HepG2 (cell line): ENCODE data around the gene ZNF747. TPM values are rescaled to one million over a fixed set of nuclear protein-coding genes. Genes with fewer than 3 reads are reported as not detected.

ENCODE experiments used
- FOXA1 ChIP-seq, 2 experiments: fragments of 450-650 bp in 1 of 2; sonication (generic) in 1 of 2; formaldehyde crosslinking in 1 of 2; IDR thresholded peaks; 2 replicates each; pipeline versions ENCODE4 v1.4.0 to v1.6.1; 2016 to 2020; ENCODE audit warnings: missing genetic modification reagents in 1 of 2
- GTF2F1 ChIP-seq: fragments of 150-350 bp; IDR thresholded peaks from 2 replicates; pipeline ENCODE4 v1.6.1; 2014; ENCODE audit warnings: low read length
- GZF1 ChIP-seq: sonication (generic); formaldehyde crosslinking; IDR thresholded peaks from 2 replicates; pipeline ENCODE4 v1.5.1; 2020; ENCODE audit warnings: mild to moderate bottlenecking, missing genetic modification reagents
- HMGA1 ChIP-seq: sonication (generic); formaldehyde crosslinking; conservative IDR thresholded peaks from 2 replicates; pipeline ENCODE4 v1.4.0; 2020; ENCODE audit warnings: missing genetic modification reagents
- KDM5A ChIP-seq: fragments of 200-600 bp; sonication (generic); IDR thresholded peaks from 2 replicates; pipeline ENCODE4 v1.7.0; 2018; ENCODE audit warnings: antibody characterized with exemption, mild to moderate bottlenecking, low read length, borderline replicate concordance
- MED13 ChIP-seq: sonication (generic); formaldehyde crosslinking; IDR thresholded peaks from 2 replicates; pipeline ENCODE4 v1.5.0; 2020; ENCODE audit warnings: missing genetic modification reagents
- MTA1 ChIP-seq: sonication (generic); formaldehyde crosslinking; IDR thresholded peaks from 2 replicates; pipeline ENCODE4 v1.4.0; 2020; ENCODE audit warnings: missing genetic modification reagents, mild to moderate bottlenecking, borderline replicate concordance
- MTA3 ChIP-seq: sonication (generic); formaldehyde crosslinking; IDR thresholded peaks from 2 replicates; pipeline ENCODE4 v1.4.0; 2020; ENCODE audit warnings: missing genetic modification reagents
- POLR2AphosphoS2 ChIP-seq: IDR thresholded peaks from 2 replicates; pipeline ENCODE4 v1.6.1; 2011; ENCODE audit warnings: low read depth, low read length, improper control_type of control experiment
- RBFOX2 ChIP-seq: fragments of 200-400 bp; formaldehyde crosslinking; IDR thresholded peaks from 2 replicates; pipeline ENCODE4 v1.6.1; 2017; ENCODE audit warnings: low read depth, mild to moderate bottlenecking, low read length
- SRSF9 ChIP-seq: fragments of 200-400 bp; formaldehyde crosslinking; IDR thresholded peaks from 2 replicates; pipeline ENCODE4 v1.6.1; 2018; ENCODE audit warnings: borderline replicate concordance, mild to moderate bottlenecking, low read depth, low read length; ENCODE audit not compliant: insufficient read depth, poor library complexity, severe bottlenecking
- TBX3 ChIP-seq: fragments of 450-650 bp; IDR thresholded peaks from 2 replicates; pipeline ENCODE4 v1.6.1; 2017; ENCODE audit warnings: antibody characterized with exemption, mild to moderate bottlenecking, inconsistent platforms, borderline replicate concordance
- ZMYM2 ChIP-seq: sonication (generic); formaldehyde crosslinking; IDR thresholded peaks from 2 replicates; pipeline ENCODE4 v1.8.0; 2022; ENCODE audit warnings: mild to moderate bottlenecking, missing genetic modification reagents
- ZNF264 ChIP-seq: sonication (generic); formaldehyde crosslinking; IDR thresholded peaks from 2 replicates; pipeline ENCODE4 v1.4.0; 2020; ENCODE audit warnings: missing genetic modification reagents
- ZNF33B ChIP-seq: sonication (generic); formaldehyde crosslinking; IDR thresholded peaks from 2 replicates; pipeline ENCODE4 v1.5.1; 2020; ENCODE audit warnings: mild to moderate bottlenecking, missing genetic modification reagents
- ZNF496 ChIP-seq: sonication (generic); formaldehyde crosslinking; IDR thresholded peaks from 2 replicates; pipeline ENCODE4 v1.8.1; 2023; ENCODE audit warnings: mild to moderate bottlenecking, moderate library complexity, missing genetic modification reagents; ENCODE audit not compliant: insufficient replicate concordance
- ZNF552 ChIP-seq: sonication (generic); formaldehyde crosslinking; IDR thresholded peaks from 2 replicates; pipeline ENCODE4 v1.9.0; 2022; ENCODE audit warnings: missing genetic modification reagents, mild to moderate bottlenecking, borderline replicate concordance
- ZNF607 ChIP-seq: sonication (generic); formaldehyde crosslinking; IDR thresholded peaks from 2 replicates; pipeline ENCODE4 v1.5.1; 2020; ENCODE audit warnings: missing genetic modification reagents, mild to moderate bottlenecking, borderline replicate concordance
- ZNF615 ChIP-seq: sonication (generic); formaldehyde crosslinking; IDR thresholded peaks from 2 replicates; pipeline ENCODE4 v1.5.0; 2020; ENCODE audit warnings: mild to moderate bottlenecking, missing genetic modification reagents, borderline replicate concordance
- ZNF709 ChIP-seq: sonication (generic); formaldehyde crosslinking; IDR thresholded peaks from 2 replicates; pipeline ENCODE4 v1.5.0; 2020; ENCODE audit warnings: mild to moderate bottlenecking, missing genetic modification reagents
- ZNF788 ChIP-seq: sonication (generic); formaldehyde crosslinking; IDR thresholded peaks from 2 replicates; pipeline ENCODE4 v1.5.0; 2020; ENCODE audit warnings: mild to moderate bottlenecking, missing genetic modification reagents, borderline replicate concordance
- polyA plus RNA-seq, 8 experiments: library from polyadenylated mRNA; depleted of rRNA in 3 of 8; stranded (reverse) in 7 of 8; unstranded in 1 of 8; fragments of >200 nt; fragmentation: Illumina TruSeq in 4 of 8; extraction: Trizol in 4 of 8; gene quantifications; 2 replicates each; pipeline versions ENCODE4 v1.2.1 to v1.2.3, GENCODE V29; 2011 to 2016; ENCODE audit warnings: low read depth in 4 of 8, missing spikeins in 1 of 8, mixed read lengths in 1 of 8; ENCODE audit not compliant: insufficient read depth in 1 of 8
- total RNA-seq, 5 experiments: library from RNA; depleted of rRNA; stranded (reverse); fragments of >200 nt; fragmentation: Illumina TruSeq; extraction: Trizol; gene quantifications; 2 replicates each; pipeline ENCODE4 v1.2.3, GENCODE V29; 2016; ENCODE audit warnings: low read depth in 1 of 5
- TF ChIP-seq, protein P1 (sequence below): sonication (generic); formaldehyde crosslinking; IDR thresholded peaks from 2 replicates; pipeline ENCODE4 v1.4.0; 2020; ENCODE audit warnings: missing genetic modification reagents
- TF ChIP-seq, protein P2 (sequence below): sonication (generic); formaldehyde crosslinking; IDR thresholded peaks from 2 replicates; pipeline ENCODE4 v1.4.0; 2020; ENCODE audit warnings: low read depth, mild to moderate bottlenecking, missing genetic modification reagents
- TF ChIP-seq, protein P3 (sequence below): sonication (generic); formaldehyde crosslinking; IDR thresholded peaks from 2 replicates; pipeline ENCODE4 v1.8.0; 2022; ENCODE audit warnings: missing genetic modification reagents, mild to moderate bottlenecking, borderline replicate concordance

ZNF747 gene
- total and polyA plus RNA-seq, 2 of the 13 experiments (the other 11 are each of a cell fraction or from before 2014, with no cell fraction given): 7.2 to 10.2 TPM

DNA sequence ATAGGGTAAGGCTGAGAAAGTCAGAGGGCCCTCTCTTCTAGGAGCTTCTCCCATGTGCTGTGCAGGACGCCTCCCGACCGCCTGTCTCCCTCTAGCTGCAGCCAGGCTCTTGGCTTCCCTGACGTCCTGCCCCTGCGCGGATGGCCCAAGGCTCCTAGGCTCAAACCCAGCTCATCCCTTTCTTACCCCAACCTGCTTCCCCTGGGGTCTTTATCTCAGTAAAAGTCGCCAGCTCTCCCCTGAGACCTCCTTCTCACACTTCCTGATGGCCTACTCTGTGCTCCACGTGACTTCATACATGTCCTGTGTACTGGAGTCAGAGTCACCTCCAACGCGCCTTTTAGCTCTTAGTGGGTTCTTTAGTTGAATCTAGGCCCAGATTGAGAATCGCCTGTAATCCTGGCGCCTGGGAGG is 1.1 kb upstream of the ZNF747 start (continued):
- TF ChIP-seq, protein P1, sequence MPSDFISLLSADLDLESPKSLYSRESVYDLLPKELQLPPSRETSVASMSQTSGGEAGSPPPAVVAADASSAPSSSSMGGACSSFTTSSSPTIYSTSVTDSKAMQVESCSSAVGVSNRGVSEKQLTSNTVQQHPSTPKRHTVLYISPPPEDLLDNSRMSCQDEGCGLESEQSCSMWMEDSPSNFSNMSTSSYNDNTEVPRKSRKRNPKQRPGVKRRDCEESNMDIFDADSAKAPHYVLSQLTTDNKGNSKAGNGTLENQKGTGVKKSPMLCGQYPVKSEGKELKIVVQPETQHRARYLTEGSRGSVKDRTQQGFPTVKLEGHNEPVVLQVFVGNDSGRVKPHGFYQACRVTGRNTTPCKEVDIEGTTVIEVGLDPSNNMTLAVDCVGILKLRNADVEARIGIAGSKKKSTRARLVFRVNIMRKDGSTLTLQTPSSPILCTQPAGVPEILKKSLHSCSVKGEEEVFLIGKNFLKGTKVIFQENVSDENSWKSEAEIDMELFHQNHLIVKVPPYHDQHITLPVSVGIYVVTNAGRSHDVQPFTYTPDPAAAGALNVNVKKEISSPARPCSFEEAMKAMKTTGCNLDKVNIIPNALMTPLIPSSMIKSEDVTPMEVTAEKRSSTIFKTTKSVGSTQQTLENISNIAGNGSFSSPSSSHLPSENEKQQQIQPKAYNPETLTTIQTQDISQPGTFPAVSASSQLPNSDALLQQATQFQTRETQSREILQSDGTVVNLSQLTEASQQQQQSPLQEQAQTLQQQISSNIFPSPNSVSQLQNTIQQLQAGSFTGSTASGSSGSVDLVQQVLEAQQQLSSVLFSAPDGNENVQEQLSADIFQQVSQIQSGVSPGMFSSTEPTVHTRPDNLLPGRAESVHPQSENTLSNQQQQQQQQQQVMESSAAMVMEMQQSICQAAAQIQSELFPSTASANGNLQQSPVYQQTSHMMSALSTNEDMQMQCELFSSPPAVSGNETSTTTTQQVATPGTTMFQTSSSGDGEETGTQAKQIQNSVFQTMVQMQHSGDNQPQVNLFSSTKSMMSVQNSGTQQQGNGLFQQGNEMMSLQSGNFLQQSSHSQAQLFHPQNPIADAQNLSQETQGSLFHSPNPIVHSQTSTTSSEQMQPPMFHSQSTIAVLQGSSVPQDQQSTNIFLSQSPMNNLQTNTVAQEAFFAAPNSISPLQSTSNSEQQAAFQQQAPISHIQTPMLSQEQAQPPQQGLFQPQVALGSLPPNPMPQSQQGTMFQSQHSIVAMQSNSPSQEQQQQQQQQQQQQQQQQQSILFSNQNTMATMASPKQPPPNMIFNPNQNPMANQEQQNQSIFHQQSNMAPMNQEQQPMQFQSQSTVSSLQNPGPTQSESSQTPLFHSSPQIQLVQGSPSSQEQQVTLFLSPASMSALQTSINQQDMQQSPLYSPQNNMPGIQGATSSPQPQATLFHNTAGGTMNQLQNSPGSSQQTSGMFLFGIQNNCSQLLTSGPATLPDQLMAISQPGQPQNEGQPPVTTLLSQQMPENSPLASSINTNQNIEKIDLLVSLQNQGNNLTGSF: 0 out of 2 replicates have a peak, but pooled peaks have one; percentile 77
- TF ChIP-seq ZNF552 (CRISPR knock-in tag) (no peak), RBFOX2 (no peak), ZNF788 (CRISPR knock-in tag) (peak; percentile 26; the same call in 1 of the 2 replicates), GTF2F1 (no peak), HMGA1 (no peak), TBX3 (no peak), ZNF709 (CRISPR knock-in tag) (no peak), ZNF33B (CRISPR knock-in tag) (no peak), FOXA1 (IDR thresholded peaks at IDR 0.05) (no peak), FOXA1 (CRISPR knock-in tag; IDR thresholded peaks at IDR 0.05) (no peak), POLR2AphosphoS2 (no peak), GZF1 (CRISPR knock-in tag) (no peak), ZMYM2 (no peak; the same call in 1 of the 2 replicates), ZNF615 (CRISPR knock-in tag) (peak; percentile 60; the same call in 1 of the 2 replicates), MED13 (CRISPR knock-in tag) (no peak), MTA1 (CRISPR knock-in tag) (peak; percentile 76; the same call in 1 of the 2 replicates), KDM5A (no peak), ZNF607 (CRISPR knock-in tag) (0 out of 2 replicates have a peak, but pooled peaks have one; percentile 54), MTA3 (no peak), ZNF264 (CRISPR knock-in tag) (no peak; the same call in 1 of the 2 replicates), ZNF496 (no peak), SRSF9 (no peak)
- TF ChIP-seq, protein P2, sequence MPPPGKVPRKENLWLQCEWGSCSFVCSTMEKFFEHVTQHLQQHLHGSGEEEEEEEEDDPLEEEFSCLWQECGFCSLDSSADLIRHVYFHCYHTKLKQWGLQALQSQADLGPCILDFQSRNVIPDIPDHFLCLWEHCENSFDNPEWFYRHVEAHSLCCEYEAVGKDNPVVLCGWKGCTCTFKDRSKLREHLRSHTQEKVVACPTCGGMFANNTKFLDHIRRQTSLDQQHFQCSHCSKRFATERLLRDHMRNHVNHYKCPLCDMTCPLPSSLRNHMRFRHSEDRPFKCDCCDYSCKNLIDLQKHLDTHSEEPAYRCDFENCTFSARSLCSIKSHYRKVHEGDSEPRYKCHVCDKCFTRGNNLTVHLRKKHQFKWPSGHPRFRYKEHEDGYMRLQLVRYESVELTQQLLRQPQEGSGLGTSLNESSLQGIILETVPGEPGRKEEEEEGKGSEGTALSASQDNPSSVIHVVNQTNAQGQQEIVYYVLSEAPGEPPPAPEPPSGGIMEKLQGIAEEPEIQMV (CRISPR knock-in tag): peak; percentile 86; the same call in 1 of the 2 replicates
- TF ChIP-seq, protein P3, sequence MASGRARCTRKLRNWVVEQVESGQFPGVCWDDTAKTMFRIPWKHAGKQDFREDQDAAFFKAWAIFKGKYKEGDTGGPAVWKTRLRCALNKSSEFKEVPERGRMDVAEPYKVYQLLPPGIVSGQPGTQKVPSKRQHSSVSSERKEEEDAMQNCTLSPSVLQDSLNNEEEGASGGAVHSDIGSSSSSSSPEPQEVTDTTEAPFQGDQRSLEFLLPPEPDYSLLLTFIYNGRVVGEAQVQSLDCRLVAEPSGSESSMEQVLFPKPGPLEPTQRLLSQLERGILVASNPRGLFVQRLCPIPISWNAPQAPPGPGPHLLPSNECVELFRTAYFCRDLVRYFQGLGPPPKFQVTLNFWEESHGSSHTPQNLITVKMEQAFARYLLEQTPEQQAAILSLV (CRISPR knock-in tag): peak; percentile 81; the same call in 1 of the 2 replicates
